H1 (cell line): Measurements from ENCODE around the gene TPM2. TPM values are rescaled to one million over a fixed set of nuclear protein-coding genes. Genes with fewer than 3 reads are reported as not detected.
"Not testable (repeated sequence)": the region's sequence is repeated elsewhere in the genome, so short reads cannot be mapped to it uniquely, and the experiment has no call there.

Experiments used
- CTCF ChIA-PET: fragments of 300-600 bp; sonication (Branson Sonifier 250); formaldehyde crosslinking; loops from one replicate; lab custom pipeline; 2021; ENCODE audit not compliant: partially characterized antibody; lab: Charles Lee
- POLR2A ChIA-PET: fragments of 300-600 bp; sonication (Branson Sonifier 250); formaldehyde crosslinking; loops from one replicate; lab custom pipeline; 2021; ENCODE audit warnings: inconsistent platforms; ENCODE audit not compliant: partially characterized antibody; lab: Charles Lee
- DNase-seq, 2 experiments: peaks; one replicate each; pipeline versions ENCODE4 v3.0.0 to v3.0.0-alpha.2; 2010 to 2022; ENCODE audit warnings: low spot score in 2 of 2, low read depth in 1 of 2, mixed read lengths in 1 of 2
- FAIRE-seq: peaks from 2 replicates; lab custom pipeline; 2011; peaks lifted over from hg19 to GRCh38; lab: Jason Lieb, UNC
- H2AFZ ChIP-seq: 2 replicates; pipeline ENCODE4 v1.8.1; 2012; ENCODE audit warnings: low read length, inconsistent platforms
- H2AK5ac ChIP-seq: 2 replicates; pipeline ENCODE4 v1.6.1; 2013; ENCODE audit warnings: low read depth, low read length
- H2BK120ac ChIP-seq: replicated peaks from 2 replicates; pipeline ENCODE3; 2013; ENCODE audit warnings: low read depth, low read length, inconsistent platforms
- H2BK12ac ChIP-seq: 2 replicates; pipeline ENCODE4 v1.6.1; 2013; ENCODE audit warnings: low read depth, low read length
- H2BK15ac ChIP-seq: 2 replicates; pipeline ENCODE4 v1.6.1; 2013; ENCODE audit warnings: low read length
- H2BK20ac ChIP-seq: 2 replicates; pipeline ENCODE4 v1.6.1; 2013; ENCODE audit warnings: low read length
- H2BK5ac ChIP-seq: 2 replicates; pipeline ENCODE4 v1.6.1; 2013; ENCODE audit warnings: low read depth, low read length
- H3K14ac ChIP-seq: 2 replicates; pipeline ENCODE4 v1.6.1; 2013; ENCODE audit warnings: inconsistent platforms; ENCODE audit not compliant: insufficient read length
- H3K18ac ChIP-seq: 2 replicates; pipeline ENCODE4 v1.6.1; 2013; ENCODE audit warnings: low read length; ENCODE audit errors: extremely low read depth
- H3K23ac ChIP-seq: 2 replicates; pipeline ENCODE4 v1.6.1; 2013; ENCODE audit warnings: inconsistent platforms; ENCODE audit not compliant: insufficient read length
- H3K23me2 ChIP-seq: 2 replicates; pipeline ENCODE4 v1.6.1; 2013; ENCODE audit warnings: low read depth, low read length
- H3K27ac ChIP-seq: 2 replicates; pipeline ENCODE4 v1.6.1; 2011; ENCODE audit warnings: low read depth, low read length, inconsistent platforms
- H3K27me3 ChIP-seq, 4 experiments: replicated peaks in 1 of 4; 1 replicate in 1 of 4; 2 replicates in 3 of 4; pipeline versions ENCODE4 v1.6.1 to v1.8.1; 2011 to 2013; ENCODE audit warnings: low read length in 3 of 4, mild to moderate bottlenecking in 3 of 4, inconsistent platforms in 2 of 4, mixed read lengths in 2 of 4, moderate library complexity in 1 of 4; ENCODE audit not compliant: control insufficient read depth in 3 of 4, insufficient read depth in 3 of 4; ENCODE audit errors: extremely low read depth in 1 of 4
- H3K36me3 ChIP-seq, 4 experiments: 2 replicates each; pipeline versions ENCODE4 v1.6.1 to v1.8.1; 2011 to 2013; ENCODE audit warnings: mild to moderate bottlenecking in 4 of 4, low read length in 3 of 4, moderate library complexity in 2 of 4, control low read depth in 1 of 4, inconsistent platforms in 1 of 4; ENCODE audit not compliant: insufficient read depth in 4 of 4, control insufficient read depth in 2 of 4
- H3K4ac ChIP-seq: replicated peaks from 2 replicates; pipeline ENCODE3; 2013; ENCODE audit warnings: low read length, low read depth, mixed read lengths, inconsistent platforms; ENCODE audit not compliant: insufficient read length
- H3K4me1 ChIP-seq, 4 experiments: replicated peaks in 1 of 4; 1 replicate in 1 of 4; 2 replicates in 3 of 4; pipeline versions ENCODE4 v1.6.1 to v1.8.1; 2011 to 2013; ENCODE audit warnings: low read length in 3 of 4, inconsistent platforms in 2 of 4, mixed read lengths in 1 of 4; ENCODE audit not compliant: insufficient read depth in 4 of 4, control insufficient read depth in 3 of 4
- H3K4me2 ChIP-seq, 2 experiments: 2 replicates each; pipeline versions ENCODE4 v1.6.1 to v1.8.1; 2011 to 2013; ENCODE audit warnings: low read depth in 2 of 2, low read length in 2 of 2, control low read depth in 1 of 2, inconsistent platforms in 1 of 2, mild to moderate bottlenecking in 1 of 2; ENCODE audit not compliant: insufficient read depth in 1 of 2
- H3K4me3 ChIP-seq, 4 experiments: fragments of 200-600, 300-600 bp in 1 of 4; sonication (generic), shearing (Covaris generic), sonication (Bioruptor Twin) in 1 of 4; 2 replicates each; pipeline versions ENCODE4 v1.5.1 to v1.8.1; 2011 to 2016; ENCODE audit warnings: low read length in 4 of 4, low read depth in 3 of 4, control low read depth in 2 of 4, inconsistent platforms in 2 of 4, mild to moderate bottlenecking in 2 of 4, mixed read lengths in 1 of 4, moderate library complexity in 1 of 4; ENCODE audit not compliant: insufficient read depth in 2 of 4; ENCODE audit errors: extremely low read depth in 1 of 4
- H3K56ac ChIP-seq: replicated peaks from 2 replicates; pipeline ENCODE3; 2013; ENCODE audit warnings: low read depth, mild to moderate bottlenecking, mixed read lengths, low read length, inconsistent platforms; ENCODE audit not compliant: insufficient read length
- H3K79me1 ChIP-seq: 2 replicates; pipeline ENCODE4 v1.6.1; 2013; ENCODE audit warnings: low read depth, low read length, control low read depth
- H3K79me2 ChIP-seq, 2 experiments: 2 replicates each; pipeline versions ENCODE4 v1.6.1 to v1.8.1; 2012 to 2013; ENCODE audit warnings: low read length in 2 of 2, mild to moderate bottlenecking in 2 of 2, inconsistent platforms in 1 of 2; ENCODE audit not compliant: insufficient read depth in 2 of 2, control insufficient read depth in 1 of 2
- H3K9ac ChIP-seq, 4 experiments: replicated peaks in 1 of 4; 1 replicate in 1 of 4; 2 replicates in 3 of 4; pipeline versions ENCODE4 v1.6.1 to v1.8.1; 2011 to 2013; ENCODE audit warnings: low read depth in 3 of 4, low read length in 3 of 4, control low read depth in 2 of 4, mild to moderate bottlenecking in 2 of 4, moderate library complexity in 2 of 4, inconsistent platforms in 1 of 4; ENCODE audit errors: extremely low read depth in 1 of 4
- H3K9me3 ChIP-seq, 2 experiments: 2 replicates each; pipeline versions ENCODE4 v1.6.1 to v1.8.1; 2012 to 2013; ENCODE audit warnings: mild to moderate bottlenecking in 2 of 2, moderate library complexity in 2 of 2, control low read depth in 1 of 2, inconsistent platforms in 1 of 2, low read depth in 1 of 2, low read length in 1 of 2, mixed read lengths in 1 of 2; ENCODE audit not compliant: insufficient read depth in 2 of 2
- H4K20me1 ChIP-seq, 2 experiments: replicated peaks in 1 of 2; 2 replicates each; pipeline versions ENCODE3 to v1.8.1; 2011 to 2013; ENCODE audit warnings: inconsistent platforms in 2 of 2, low read length in 2 of 2, mild to moderate bottlenecking in 1 of 2; ENCODE audit not compliant: insufficient read depth in 2 of 2, control insufficient read depth in 1 of 2
- H4K5ac ChIP-seq: 2 replicates; pipeline ENCODE4 v1.6.1; 2013; ENCODE audit warnings: low read length, low read depth, mixed read lengths, inconsistent platforms; ENCODE audit not compliant: insufficient read length
- H4K8ac ChIP-seq: 2 replicates; pipeline ENCODE4 v1.8.0; 2013; ENCODE audit warnings: mild to moderate bottlenecking, moderate library complexity, low read length, inconsistent platforms; ENCODE audit not compliant: insufficient read depth; ENCODE audit errors: extremely low read depth
- H4K91ac ChIP-seq: replicated peaks from 2 replicates; pipeline ENCODE3; 2013; ENCODE audit warnings: low read length, mixed read lengths, inconsistent platforms; ENCODE audit not compliant: insufficient read length
- WGBS, 2 experiments: shearing (Covaris generic) in 1 of 2; methylation state at CpG; one replicate each; pipeline versions ENCODE4 v1.1.6 to v1.1.7; 2013 to 2015; ENCODE audit warnings: low lambda C conversion rate in 2 of 2, mixed read lengths in 2 of 2, inconsistent platforms in 1 of 2, low coverage in 1 of 2, missing lambda C conversion rate in 1 of 2; ENCODE audit not compliant: insufficient replicate concordance in 2 of 2, insufficient coverage in 1 of 2, insufficient read length in 1 of 2; ENCODE audit errors: extremely low coverage in 1 of 2, missing lambda C conversion rate in 1 of 2; 5-methylcytosine and 5-hydroxymethylcytosine counted together
- polyA plus RNA-seq, 7 experiments: library from polyadenylated mRNA; depleted of rRNA in 3 of 7; stranded (reverse) in 5 of 7; unstranded in 2 of 7; fragments of >200 nt in 5 of 7; fragments of 200-250 nt in 2 of 7; gene quantifications; 1 replicate in 5 of 7; 2 replicates in 1 of 7; 4 replicates in 1 of 7; pipeline versions ENCODE4 v1.2.1 to v1.2.3, GENCODE V29; 2011 to 2013; ENCODE audit warnings: missing spikeins in 2 of 7, mixed read lengths in 2 of 7
- total RNA-seq: library from RNA; stranded (reverse); fragmentation: NEBNext Ultra II Directional; extraction: Animal tissue kit (Norgen Biotek cat#: 25700); gene quantifications from 2 replicates; pipeline ENCODE4 v1.2.1, GENCODE V29; 2021

Gene TPM2
- total and polyA plus RNA-seq, 2 of the 8 experiments (the other 6 are each of a cell fraction or from before 2014, with no cell fraction given): 62.5 to 181 TPM

DNA sequence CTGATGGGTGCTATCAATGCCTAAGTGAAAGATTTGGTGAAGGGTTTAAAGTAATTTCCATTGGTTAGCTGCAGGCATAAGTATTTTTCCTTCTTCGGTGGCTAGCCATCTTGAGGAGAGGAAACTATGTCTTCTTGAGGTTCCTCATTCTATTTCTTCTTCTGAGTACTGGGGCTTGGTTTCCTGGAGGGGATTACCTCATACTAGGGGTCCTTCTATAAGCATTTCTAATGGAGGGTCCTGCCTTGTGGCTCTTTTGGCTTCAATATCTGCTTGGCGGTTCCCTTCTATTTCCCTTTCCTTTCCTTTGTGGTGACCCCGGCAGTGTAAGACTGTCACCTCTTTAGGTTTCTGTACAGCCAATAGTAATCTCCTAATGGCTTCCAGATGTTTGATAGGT lies 48.2 kb downstream of the TPM2 start:
- H3K4me1 ChIP-seq: not testable (repeated sequence)
- CTCF ChIA-PET: interaction anchor here (1.0 to 2.1 kb wide), 4 partner anchors 26 to 88 kb away, joined by 3 to 6 read pairs (median 4); no protein-coding TSS in a partner anchor

GRCh38 chr9:35640431-35640830 lies 49.3 kb downstream of the TPM2 start:
- not testable (repeated sequence) for H3K27ac ChIP-seq, H4K8ac ChIP-seq, H3K18ac ChIP-seq, H3K79me2 ChIP-seq, H3K4me2 ChIP-seq, H3K4ac ChIP-seq, H2AFZ ChIP-seq, H3K27me3 ChIP-seq, H4K91ac ChIP-seq, FAIRE-seq, H3K23ac ChIP-seq, H4K20me1 ChIP-seq, H2BK15ac ChIP-seq, DNase-seq, H2BK20ac ChIP-seq, H3K23me2 ChIP-seq, H2BK12ac ChIP-seq, H3K79me1 ChIP-seq, H2BK5ac ChIP-seq, H3K4me1 ChIP-seq, H4K5ac ChIP-seq, H2BK120ac ChIP-seq, H3K9me3 ChIP-seq, H3K36me3 ChIP-seq, H3K14ac ChIP-seq, H3K9ac ChIP-seq, H3K4me3 ChIP-seq, H2AK5ac ChIP-seq, H3K56ac ChIP-seq
- ChIA-PET CTCF (interaction anchor here (1.0 to 1.3 kb wide), 3 partner anchors 21 to 187 kb away, joined by 3 to 4 read pairs (median 3); no protein-coding TSS in a partner anchor), POLR2A (interaction anchor here (0.7 kb wide), 1 partner anchor 18 kb away, joined by 3 read pairs; the partner anchor contains the start of genes CCDC107 and RMRP)
- WGBS, 2 experiments: 97% methylated on average over 15 of the region's 15 CpGs; no CpG with 5 or more reads in 1 of the 2 experiments

More for the DNA sequence above, 48.2 kb downstream of the TPM2 start:
- H3K36me3 ChIP-seq, H2BK15ac ChIP-seq, H3K23me2 ChIP-seq, H3K4me2 ChIP-seq, FAIRE-seq, H3K4me3 ChIP-seq, DNase-seq, H3K56ac ChIP-seq, H2BK12ac ChIP-seq, H3K9me3 ChIP-seq, H3K4ac ChIP-seq, H2AFZ ChIP-seq, H2BK5ac ChIP-seq, H2BK120ac ChIP-seq, H3K14ac ChIP-seq, H3K79me2 ChIP-seq, H2AK5ac ChIP-seq, H3K9ac ChIP-seq, H3K23ac ChIP-seq, H3K18ac ChIP-seq, H4K5ac ChIP-seq, H2BK20ac ChIP-seq, H3K79me1 ChIP-seq, H4K8ac ChIP-seq, H3K27me3 ChIP-seq, H3K27ac ChIP-seq, POLR2A ChIA-PET, H4K20me1 ChIP-seq, H4K91ac ChIP-seq: not testable (repeated sequence)
- WGBS, 2 experiments: 100% methylated on average over 3 of the region's 3 CpGs; no CpG with 5 or more reads in 1 of the 2 experiments
